Measurements from ENCODE around the gene UBXN7.

- no peak for TF ChIP-seq CTCF (IDR thresholded peaks at IDR 0.05)
- no peak for TF ChIP-seq POLR2A (IDR thresholded peaks at IDR 0.05)
These were observed 8.5 kb upstream of the UBXN7 start for GRCh38 chr3:196440696-196441095.
